HAP-1 (cell line): ENCODE results near the gene USE1.
"Not testable (repeated sequence)": the region's sequence is repeated elsewhere in the genome, so short reads cannot be mapped to it uniquely, and the experiment has no call there.

ENCODE experiments used
- DNase-seq, 2 experiments: peaks; one replicate each; pipeline ENCODE4 v3.0.0-alpha.2; 2016 to 2020; ENCODE audit warnings: low spot score in 2 of 2
- H3K27me3 ChIP-seq: fragments of 250-450 bp; sonication (Bioruptor Pico); 2 replicates; pipeline ENCODE4 v1.5.1; 2020; ENCODE audit warnings: low read depth, mild to moderate bottlenecking, moderate library complexity
- H3K36me3 ChIP-seq: fragments of 250-450 bp; sonication (Bioruptor Pico); replicated peaks from 2 replicates; pipeline ENCODE4 v1.5.1; 2020; ENCODE audit warnings: mild to moderate bottlenecking
- H3K4me1 ChIP-seq: fragments of 250-450 bp; sonication (Bioruptor Pico); 2 replicates; pipeline ENCODE4 v1.5.1; 2020; ENCODE audit warnings: mild to moderate bottlenecking
- H3K4me3 ChIP-seq: fragments of 250-450 bp; sonication (Bioruptor Pico); 2 replicates; pipeline ENCODE4 v1.5.1; 2020; ENCODE audit warnings: mild to moderate bottlenecking, moderate library complexity
- H3K9me3 ChIP-seq: fragments of 250-450 bp; sonication (Bioruptor Pico); 2 replicates; pipeline ENCODE4 v1.5.1; 2020; ENCODE audit warnings: mild to moderate bottlenecking, moderate library complexity
- in situ Hi-C: fragments of 300-500 bp; cut with MboI; formaldehyde crosslinking; loops from 3 replicates; pipeline ENCODE4 v1.14.3; 2020; ENCODE audit warnings: low sequenced_read_pairs, inconsistent platforms, mixed read lengths

USE1 gene, protein sequence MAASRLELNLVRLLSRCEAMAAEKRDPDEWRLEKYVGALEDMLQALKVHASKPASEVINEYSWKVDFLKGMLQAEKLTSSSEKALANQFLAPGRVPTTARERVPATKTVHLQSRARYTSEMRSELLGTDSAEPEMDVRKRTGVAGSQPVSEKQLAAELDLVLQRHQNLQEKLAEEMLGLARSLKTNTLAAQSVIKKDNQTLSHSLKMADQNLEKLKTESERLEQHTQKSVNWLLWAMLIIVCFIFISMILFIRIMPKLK

GRCh38 chr19:17215127-17215971 is at the start of gene USE1:
TSS of gene USE1 (plus strand) at chr19:17215357. CDS start at chr19:17215406, 49 bp downstream.
- H3K36me3 ChIP-seq: peaks cover 19% of the 10 kb centered on the region
- peak within 1 kb of the TSS; percentile 85 for H3K4me3 ChIP-seq
- in situ Hi-C loops: no loop called here
- DNase-seq: peak; percentile 86 to 93
- H3K4me1 ChIP-seq: peaks cover 11% of the 10 kb centered on the region
- no peaks in the 10 kb centered on the region for H3K27me3 ChIP-seq
- no peaks in the 10 kb centered on the region for H3K9me3 ChIP-seq

- Histone ChIP-seq H3K9me3 (peaks cover 2% of the 10 kb centered on the region; the same call in 1 of the 2 replicates), H3K4me3 (no peak overlapping the region), H3K27me3 (no peaks in the 10 kb centered on the region), H3K4me1 (no peaks in the 10 kb centered on the region), H3K36me3 (peaks cover 38% of the 10 kb centered on the region)
- no peak for DNase-seq
- in situ Hi-C loops: no loop called here
These were observed 49.4 kb upstream of the USE1 start for GRCh38 chr19:17165715-17166114.

- peaks cover 25% of the 10 kb centered on the region for H3K36me3 ChIP-seq
- no peak for DNase-seq
- no peak overlapping the region for H3K4me3 ChIP-seq
- H3K27me3 ChIP-seq: no peaks in the 10 kb centered on the region
- no peaks in the 10 kb centered on the region for H3K9me3 ChIP-seq
- H3K4me1 ChIP-seq: no peaks in the 10 kb centered on the region
- in situ Hi-C loops: no loop called here
These were observed 44.4 kb upstream of the USE1 start for GRCh38 chr19:17170538-17171297.

DNA sequence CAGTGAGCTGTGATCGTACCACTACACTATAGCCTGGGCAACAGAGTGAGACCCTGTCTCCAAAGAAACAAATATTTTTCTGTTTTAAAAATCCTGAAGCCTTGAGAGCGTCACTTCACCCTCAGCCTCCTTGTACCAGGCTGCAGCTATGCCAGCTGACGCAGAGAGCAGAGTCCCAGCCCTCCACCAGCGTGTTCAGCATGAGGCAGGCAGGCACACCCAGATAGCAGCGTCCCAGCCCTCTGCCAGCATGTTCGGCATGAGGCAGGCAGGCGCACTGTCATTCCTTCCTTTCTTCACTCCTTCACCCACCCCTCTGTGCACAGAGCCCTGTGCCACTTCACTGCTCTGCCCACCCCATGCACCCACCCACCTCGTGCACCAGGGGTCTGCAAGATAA is 43.3 kb upstream of the USE1 start:
- Histone ChIP-seq H3K27me3 (no peaks in the 10 kb centered on the region), H3K4me3 (no peak overlapping the region), H3K36me3 (peaks cover 24% of the 10 kb centered on the region), H3K9me3 (no peaks in the 10 kb centered on the region), H3K4me1 (no peaks in the 10 kb centered on the region)
- DNase-seq: no peak
- in situ Hi-C loops: no loop called here

- H3K4me1 ChIP-seq: no peaks in the 10 kb centered on the region
- no peak for DNase-seq
- no peaks in the 10 kb centered on the region for H3K9me3 ChIP-seq
- H3K27me3 ChIP-seq: no peaks in the 10 kb centered on the region
- in situ Hi-C loops: no loop called here
- no peak overlapping the region for H3K4me3 ChIP-seq
- H3K36me3 ChIP-seq: peaks cover 24% of the 10 kb centered on the region
These were observed 42.4 kb upstream of the USE1 start for GRCh38 chr19:17172624-17173345.

DNA sequence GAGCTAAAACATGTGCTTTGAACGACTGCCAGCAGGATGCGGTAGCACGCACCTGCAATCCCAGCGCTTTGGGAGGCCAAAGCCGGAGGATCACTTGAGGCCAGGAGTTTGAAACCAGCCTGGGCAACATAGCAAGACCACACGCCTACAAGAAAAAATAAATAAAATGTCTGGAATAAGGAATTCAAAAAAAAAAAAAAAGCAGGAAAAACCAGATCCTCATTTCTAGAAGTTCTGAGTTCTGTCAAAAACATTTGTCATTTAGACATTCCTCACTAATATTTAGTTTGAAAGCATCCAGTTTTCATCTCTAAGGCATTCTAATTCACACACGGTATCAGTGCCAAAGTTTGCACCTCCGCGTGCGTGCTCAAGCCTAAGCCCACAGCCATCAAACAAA is 36.9 kb upstream of the USE1 start:
- H3K36me3 ChIP-seq: peaks cover 2% of the 10 kb centered on the region; the same call in 1 of the 2 replicates
- in situ Hi-C loops: no loop called here
- no peaks in the 10 kb centered on the region for H3K27me3 ChIP-seq
- no peak overlapping the region for H3K4me3 ChIP-seq
- no peaks in the 10 kb centered on the region for H3K9me3 ChIP-seq
- DNase-seq: no peak
- no peaks in the 10 kb centered on the region for H3K4me1 ChIP-seq

- DNase-seq: no peak
- Histone ChIP-seq H3K4me3 (no peak overlapping the region), H3K9me3 (no peaks in the 10 kb centered on the region), H3K36me3 (peaks cover 4% of the 10 kb centered on the region; the same call in 1 of the 2 replicates), H3K4me1 (no peaks in the 10 kb centered on the region), H3K27me3 (no peaks in the 10 kb centered on the region)
- in situ Hi-C loops: no loop called here
These were observed 34.0 kb upstream of the USE1 start for GRCh38 chr19:17180997-17181702.

GRCh38 chr19:17183271-17183761 is 31.8 kb upstream of the USE1 start:
- no peak for DNase-seq
- Histone ChIP-seq H3K36me3 (peaks cover 9% of the 10 kb centered on the region), H3K9me3 (no peaks in the 10 kb centered on the region), H3K4me3 (no peak overlapping the region), H3K27me3 (no peaks in the 10 kb centered on the region), H3K4me1 (no peaks in the 10 kb centered on the region)
- in situ Hi-C loops: no loop called here

GRCh38 chr19:17183858-17184321 is 31.3 kb upstream of the USE1 start:
- Histone ChIP-seq H3K27me3 (no peaks in the 10 kb centered on the region), H3K4me1 (no peaks in the 10 kb centered on the region), H3K9me3 (no peaks in the 10 kb centered on the region), H3K36me3 (peaks cover 9% of the 10 kb centered on the region), H3K4me3 (no peak overlapping the region)
- no peak for DNase-seq
- in situ Hi-C loops: no loop called here

- no peak for DNase-seq
- no peaks in the 10 kb centered on the region for H3K9me3 ChIP-seq
- H3K4me3 ChIP-seq: no peak overlapping the region
- in situ Hi-C loops: no loop called here
- peaks cover 9% of the 10 kb centered on the region for H3K36me3 ChIP-seq
- H3K4me1 ChIP-seq: no peaks in the 10 kb centered on the region
- no peaks in the 10 kb centered on the region for H3K27me3 ChIP-seq
These were observed 30.8 kb upstream of the USE1 start for GRCh38 chr19:17184371-17184841.

- peaks cover 9% of the 10 kb centered on the region for H3K36me3 ChIP-seq
- no peak for DNase-seq
- H3K4me1 ChIP-seq: no peaks in the 10 kb centered on the region
- H3K4me3 ChIP-seq: no peak overlapping the region
- H3K27me3 ChIP-seq: no peaks in the 10 kb centered on the region
- in situ Hi-C loops: no loop called here
- no peaks in the 10 kb centered on the region for H3K9me3 ChIP-seq
These were observed 29.6 kb upstream of the USE1 start for GRCh38 chr19:17185590-17185989.

- in situ Hi-C loops, H3K27me3 ChIP-seq, H3K9me3 ChIP-seq, H3K4me1 ChIP-seq, DNase-seq, H3K4me3 ChIP-seq: not testable (repeated sequence)
- peaks cover 33% of the 10 kb centered on the region for H3K36me3 ChIP-seq
These were observed 23.4 kb upstream of the USE1 start for GRCh38 chr19:17191736-17192135.
